Stomach smooth muscle (tissue), 2 donors: ENCODE measurements around the gene KIN.
"Not testable (repeated sequence)": the region's sequence is repeated elsewhere in the genome, so short reads cannot be mapped to it uniquely, and the experiment has no call there.

Source experiments
- H3K27ac ChIP-seq: one replicate; pipeline ENCODE4 v1.7.0; 2013; ENCODE audit warnings: mild to moderate bottlenecking, low read length, inconsistent platforms
- H3K27me3 ChIP-seq, 2 donors: one replicate each; pipeline ENCODE4 v1.7.0; 2013; ENCODE audit warnings: low read length in 2 of 2; ENCODE audit not compliant: insufficient read depth in 2 of 2, control insufficient read depth in 1 of 2
- H3K36me3 ChIP-seq, 2 donors: one replicate each; pipeline ENCODE4 v1.7.0; 2013; ENCODE audit warnings: low read length in 2 of 2; ENCODE audit not compliant: control insufficient read depth in 2 of 2, insufficient read depth in 2 of 2
- H3K4me1 ChIP-seq: one replicate; pipeline ENCODE4 v1.7.0; 2013; ENCODE audit warnings: low read length; ENCODE audit not compliant: control insufficient read depth, insufficient read depth
- H3K4me3 ChIP-seq, 2 donors: one replicate each; pipeline ENCODE4 v1.7.0; 2013; ENCODE audit warnings: low read length in 2 of 2
- H3K9ac ChIP-seq, 2 donors: one replicate each; pipeline ENCODE4 v1.7.0; 2013; ENCODE audit warnings: low read length in 2 of 2, mild to moderate bottlenecking in 1 of 2
- H3K9me3 ChIP-seq, 2 donors: one replicate each; pipeline ENCODE4 v1.7.0; 2013; ENCODE audit warnings: low read length in 2 of 2; ENCODE audit not compliant: control insufficient read depth in 2 of 2
- donor health status: healthy.
- donor health status: Pancreatic carcinoma.

Gene KIN

GRCh38 chr10:7817984-7818294 is 30.1 kb upstream of the KIN start:
- Histone ChIP-seq H3K36me3 (peaks cover 3 to 5% of the 10 kb centered on the region in 2 donors), H3K27ac (no peak overlapping the region), H3K9me3 (no peaks in the 10 kb centered on the region), H3K9ac (peak overlapping the region; percentile 64 to 69), H3K4me3 (peak overlapping the region; percentile 84 to 99), H3K4me1 (peaks cover 17% of the 10 kb centered on the region), H3K27me3 (no peaks in the 10 kb centered on the region)

GRCh38 chr10:7817576-7817975 is 29.8 kb upstream of the KIN start:
- peaks cover 3 to 5% of the 10 kb centered on the region in 2 donors for H3K36me3 ChIP-seq
- peaks cover 17% of the 10 kb centered on the region for H3K4me1 ChIP-seq
- H3K27me3 ChIP-seq, result no peaks in the 10 kb centered on the region
- no peak overlapping the region for H3K27ac ChIP-seq
- H3K9ac ChIP-seq, result peak overlapping the region; percentile 64 to 69
- peak overlapping the region; percentile 84 to 99 for H3K4me3 ChIP-seq
- no peaks in the 10 kb centered on the region for H3K9me3 ChIP-seq

- peaks cover 2 to 3% of the 10 kb centered on the region in 2 donors for H3K36me3 ChIP-seq
- H3K9ac ChIP-seq, result no peak overlapping the region
- peaks cover 3% of the 10 kb centered on the region for H3K4me1 ChIP-seq
- no peak overlapping the region for H3K4me3 ChIP-seq
- no peaks in the 10 kb centered on the region for H3K9me3 ChIP-seq
- H3K27ac ChIP-seq, result no peak overlapping the region
- no peaks in the 10 kb centered on the region for H3K27me3 ChIP-seq
These were observed 25.7 kb upstream of the KIN start for GRCh38 chr10:7813481-7813880.

GRCh38 chr10:7811743-7812142 is 23.9 kb upstream of the KIN start:
- not testable (repeated sequence) for H3K36me3 ChIP-seq, H3K27ac ChIP-seq, H3K27me3 ChIP-seq, H3K4me3 ChIP-seq, H3K9ac ChIP-seq, H3K4me1 ChIP-seq, H3K9me3 ChIP-seq

- no peaks in the 10 kb centered on the region for H3K9me3 ChIP-seq
- H3K36me3 ChIP-seq, result peaks cover 9% of the 10 kb centered on the region in 2 donors
- H3K4me3 ChIP-seq, result no peak overlapping the region
- no peaks in the 10 kb centered on the region for H3K27me3 ChIP-seq
- H3K27ac ChIP-seq, result no peak overlapping the region
- no peak overlapping the region for H3K9ac ChIP-seq
- H3K4me1 ChIP-seq, result no peaks in the 10 kb centered on the region
These were observed 23.2 kb upstream of the KIN start for GRCh38 chr10:7811000-7811399.

- H3K27ac ChIP-seq, result no peak overlapping the region
- H3K9me3 ChIP-seq, result no peaks in the 10 kb centered on the region
- no peak overlapping the region for H3K4me3 ChIP-seq
- peaks cover 9% of the 10 kb centered on the region in 2 donors for H3K36me3 ChIP-seq
- H3K4me1 ChIP-seq, result no peaks in the 10 kb centered on the region
- no peak overlapping the region for H3K9ac ChIP-seq
- no peaks in the 10 kb centered on the region for H3K27me3 ChIP-seq
These were observed 22.6 kb upstream of the KIN start for GRCh38 chr10:7810443-7810842.

GRCh38 chr10:7808686-7809267 is 21.0 kb upstream of the KIN start:
- no peaks in the 10 kb centered on the region for H3K4me1 ChIP-seq
- no peak overlapping the region for H3K9ac ChIP-seq
- H3K36me3 ChIP-seq, result peaks cover 23 to 24% of the 10 kb centered on the region in 2 donors
- no peak overlapping the region for H3K4me3 ChIP-seq
- H3K27me3 ChIP-seq, result no peaks in the 10 kb centered on the region
- no peak overlapping the region for H3K27ac ChIP-seq
- H3K9me3 ChIP-seq, result no peaks in the 10 kb centered on the region

GRCh38 chr10:7804741-7805140 is 16.9 kb upstream of the KIN start:
- Histone ChIP-seq H3K9ac (no peak overlapping the region), H3K27ac (no peak overlapping the region), H3K9me3 (no peaks in the 10 kb centered on the region), H3K27me3 (no peaks in the 10 kb centered on the region), H3K4me1 (no peaks in the 10 kb centered on the region), H3K4me3 (no peak overlapping the region), H3K36me3 (peaks cover 43 to 58% of the 10 kb centered on the region in 2 donors)

- H3K27me3 ChIP-seq, result no peaks in the 10 kb centered on the region
- H3K4me3 ChIP-seq, result no peak overlapping the region
- H3K9ac ChIP-seq, result no peak overlapping the region
- H3K27ac ChIP-seq, result no peak overlapping the region
- H3K36me3 ChIP-seq, result peaks cover 45 to 63% of the 10 kb centered on the region in 2 donors
- no peaks in the 10 kb centered on the region for H3K4me1 ChIP-seq
- no peaks in the 10 kb centered on the region for H3K9me3 ChIP-seq
These were observed 16.4 kb upstream of the KIN start for GRCh38 chr10:7804216-7804615.

GRCh38 chr10:7802606-7803005 is 14.8 kb upstream of the KIN start:
- Histone ChIP-seq H3K36me3 (peaks cover 47 to 61% of the 10 kb centered on the region in 2 donors), H3K4me1 (no peaks in the 10 kb centered on the region), H3K9me3 (no peaks in the 10 kb centered on the region), H3K27me3 (no peaks in the 10 kb centered on the region), H3K27ac (no peak overlapping the region), H3K4me3 (no peak overlapping the region), H3K9ac (no peak overlapping the region)

GRCh38 chr10:7797582-7797981 is 9.8 kb upstream of the KIN start:
- peaks cover 28 to 37% of the 10 kb centered on the region in 2 donors for H3K36me3 ChIP-seq
- no peak overlapping the region for H3K9ac ChIP-seq
- no peaks in the 10 kb centered on the region for H3K4me1 ChIP-seq
- H3K27ac ChIP-seq, result no peak overlapping the region
- no peaks in the 10 kb centered on the region for H3K27me3 ChIP-seq
- no peaks in the 10 kb centered on the region for H3K9me3 ChIP-seq
- no peak overlapping the region for H3K4me3 ChIP-seq
